Pons (tissue), 1 donor: Measurements from ENCODE around the gene RAB1A.

Source experiments
- DNase-seq: peaks from one replicate; pipeline ENCODE4 v3.0.0-alpha.2; 2016; ENCODE audit warnings: low spot score

RAB1A gene

GRCh38 chr2:65061146-65061909 lies 68.6 kb downstream of the RAB1A start:
- DNase-seq: no peak

- DNase-seq: no peak
Measured at GRCh38 chr2:65059071-65059470, 70.8 kb downstream of the RAB1A start.

GRCh38 chr2:65057391-65058052 lies 72.4 kb downstream of the RAB1A start:
- peak; percentile 42 for DNase-seq

GRCh38 chr2:65057054-65057375 lies 72.9 kb downstream of the RAB1A start:
- DNase-seq: no peak

GRCh38 chr2:65056215-65057053 lies 73.5 kb downstream of the RAB1A start, which contains the start of gene CEP68:
TSS of gene CEP68 (plus strand) at chr2:65056416. CDS start at chr2:65069445, 13,029 bp downstream.
- DNase-seq: peak; percentile 97

GRCh38 chr2:65055422-65056214 lies 74.3 kb downstream of the RAB1A start:
- peak; percentile 35 for DNase-seq

GRCh38 chr2:65054749-65055421 lies 75.0 kb downstream of the RAB1A start:
- no peak for DNase-seq

GRCh38 chr2:65053199-65053598 lies 76.7 kb downstream of the RAB1A start:
- DNase-seq: peak; percentile 84

GRCh38 chr2:65050931-65051330 lies 79.0 kb downstream of the RAB1A start:
- no peak for DNase-seq

GRCh38 chr2:65049010-65049639 lies 80.8 kb downstream of the RAB1A start:
- DNase-seq: no peak

GRCh38 chr2:65046633-65047407 lies 83.1 kb downstream of the RAB1A start:
- DNase-seq: no peak

- no peak for DNase-seq
Measured at GRCh38 chr2:65045651-65046050, 84.3 kb downstream of the RAB1A start.

- DNase-seq: no peak
Measured at GRCh38 chr2:65044097-65044735, 85.7 kb downstream of the RAB1A start.

GRCh38 chr2:65043001-65043400 lies 86.9 kb downstream of the RAB1A start:
- no peak for DNase-seq

- peak; percentile 91 for DNase-seq
Measured at GRCh38 chr2:65040400-65041261, 89.3 kb downstream of the RAB1A start.

GRCh38 chr2:65039640-65040039 lies 90.3 kb downstream of the RAB1A start:
- DNase-seq: no peak

- no peak for DNase-seq
Measured at GRCh38 chr2:65037178-65037577, 92.7 kb downstream of the RAB1A start.
